ENCODE results near the gene KRT26. TPM values are rescaled to one million over a fixed set of nuclear protein-coding genes. Genes with fewer than 3 reads are reported as not detected.

Gene KRT26
- total RNA-seq, 4 donors from 2014 or later: not detected

DNA sequence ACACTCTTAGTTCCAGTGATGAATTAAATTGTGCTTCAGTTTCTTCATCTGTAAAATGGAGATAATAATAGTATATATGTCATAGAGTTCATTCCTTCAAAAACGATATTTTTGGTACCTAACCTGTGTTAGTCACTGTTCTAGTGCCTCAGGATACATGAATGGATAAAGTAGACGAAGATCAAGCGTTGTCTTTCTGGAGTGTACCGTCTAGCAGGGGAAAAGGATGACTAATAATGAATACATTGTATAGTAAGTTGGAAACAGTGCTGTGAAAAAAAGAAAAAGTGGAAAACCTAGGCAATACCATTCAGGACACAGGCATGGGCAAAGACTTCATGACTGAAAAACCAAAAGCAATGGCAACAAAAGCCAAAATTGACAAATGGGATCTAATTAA is 41.8 kb upstream of the KRT26 start:
- H3K36me3 ChIP-seq: peaks cover 0 to 11% of the 10 kb centered on the region in 2 donors
- H3K27ac ChIP-seq: no peak overlapping the region
- 65 to 90% methylated on average over 4 of the region's 4 CpGs for WGBS, 2 donors (ENCODE audit: low coverage in 1 of 2)
- peaks cover 38% of the 10 kb centered on the region for H3K27me3 ChIP-seq
- ATAC-seq: no peak
- H3K9me3 ChIP-seq: no peaks in the 10 kb centered on the region
- TF ChIP-seq EP300 (IDR thresholded peaks at IDR 0.05): no peak
- H3K4me1 ChIP-seq: peaks cover 0 to 10% (median 4%) of the 10 kb centered on the region in 3 donors
- no peak overlapping the region for H3K4me3 ChIP-seq

DNA sequence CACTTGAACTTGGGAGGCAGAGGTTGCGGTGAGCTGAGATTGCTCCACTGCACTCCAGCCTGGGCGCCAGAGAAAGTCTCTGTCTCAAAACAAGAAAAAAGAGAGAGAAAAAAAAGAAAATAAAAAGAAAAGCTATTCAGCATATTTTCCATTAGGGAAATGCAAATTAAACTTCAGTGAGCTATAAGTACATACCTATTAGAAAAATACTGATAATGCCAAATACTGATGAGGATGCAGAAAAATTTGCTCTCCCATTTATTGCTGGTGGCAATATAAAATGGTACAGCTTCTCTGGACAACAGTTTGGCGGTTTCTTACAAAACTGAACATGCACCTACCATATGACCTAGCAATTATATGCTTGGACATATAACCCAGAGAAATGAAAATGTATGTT is 40.6 kb upstream of the KRT26 start:
- TF ChIP-seq POLR2AphosphoS5 (IDR thresholded peaks at IDR 0.05) (no peak), POLR2A (IDR thresholded peaks at IDR 0.05) (no peak), EP300 (IDR thresholded peaks at IDR 0.05) (no peak), CTCF (IDR thresholded peaks at IDR 0.05) (no peak)
- ATAC-seq: no peak
- WGBS, 2 donors (ENCODE audit: low coverage in 1 of 2): 74 to 100% methylated on average over 1 to 3 of the region's 3 CpGs

GRCh38 chr17:40810494-40810893 is 38.5 kb upstream of the KRT26 start:
- H3K27ac ChIP-seq: no peak overlapping the region
- H3K4me3 ChIP-seq: no peak overlapping the region
- peaks cover 71% of the 10 kb centered on the region for H3K27me3 ChIP-seq
- H3K4me1 ChIP-seq: no peaks in the 10 kb centered on the region
- H3K9me3 ChIP-seq: no peaks in the 10 kb centered on the region
- TF ChIP-seq EP300 (IDR thresholded peaks at IDR 0.05): no peak
- TF ChIP-seq POLR2AphosphoS5 (IDR thresholded peaks at IDR 0.05): no peak
- TF ChIP-seq CTCF (IDR thresholded peaks at IDR 0.05): no peak
- no peak for TF ChIP-seq POLR2A (IDR thresholded peaks at IDR 0.05)
- WGBS, 2 donors (ENCODE audit: low coverage in 1 of 2): 57% methylated on average over 6 of the region's 6 CpGs
- no peaks in the 10 kb centered on the region for H3K36me3 ChIP-seq
- ATAC-seq: no peak

More for the DNA sequence above, 40.6 kb upstream of the KRT26 start:
- H3K9me3 ChIP-seq: no peaks in the 10 kb centered on the region
- H3K4me3 ChIP-seq: no peak overlapping the region
- no peak overlapping the region for H3K27ac ChIP-seq
- peaks cover 0 to 4% (median 0%) of the 10 kb centered on the region in 3 donors for H3K4me1 ChIP-seq
- H3K36me3 ChIP-seq: peaks cover 0 to 8% of the 10 kb centered on the region in 2 donors
- peaks cover 49% of the 10 kb centered on the region for H3K27me3 ChIP-seq

DNA sequence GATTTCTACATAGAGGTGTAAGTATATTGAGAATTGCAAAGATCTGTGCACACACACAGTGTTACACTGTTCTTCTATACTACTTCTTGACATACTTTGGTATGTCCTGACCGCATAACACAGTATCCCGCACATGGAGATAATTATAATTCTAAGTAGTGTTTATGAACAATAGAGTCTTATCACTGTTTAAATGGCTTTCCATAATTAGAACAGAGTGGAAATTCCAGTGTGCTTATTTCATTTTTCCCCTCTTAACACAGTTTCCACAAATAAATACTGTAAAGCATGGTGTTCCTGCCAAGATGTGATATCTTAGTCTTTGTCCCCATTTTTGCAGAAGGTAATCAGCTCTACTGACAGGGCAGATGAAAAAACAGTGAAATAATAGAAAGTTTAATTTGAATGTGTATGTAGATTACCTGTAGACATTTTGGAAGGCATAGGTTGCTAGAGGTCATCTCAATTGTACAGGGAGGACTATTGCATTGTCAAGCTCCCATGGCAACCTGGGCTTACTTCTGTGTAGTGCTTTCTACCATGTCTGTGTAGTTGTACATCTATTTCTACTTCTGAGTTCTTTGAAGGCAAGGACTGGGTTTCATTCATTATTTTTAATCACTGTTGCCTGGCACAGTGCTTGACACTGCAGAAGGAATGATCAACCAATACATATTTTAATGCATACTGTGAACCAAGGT is 37.9 kb upstream of the KRT26 start:
- H3K27me3 ChIP-seq: peaks cover 76% of the 10 kb centered on the region
- TF ChIP-seq CTCF (IDR thresholded peaks at IDR 0.05) (no peak), POLR2AphosphoS5 (IDR thresholded peaks at IDR 0.05) (no peak), POLR2A (IDR thresholded peaks at IDR 0.05) (no peak), EP300 (IDR thresholded peaks at IDR 0.05) (no peak)
- H3K9me3 ChIP-seq: no peaks in the 10 kb centered on the region
- ATAC-seq: no peak
- no peaks in the 10 kb centered on the region for H3K36me3 ChIP-seq
- H3K4me3 ChIP-seq: no peak overlapping the region
- no peak overlapping the region for H3K27ac ChIP-seq
- no peaks in the 10 kb centered on the region for H3K4me1 ChIP-seq
- 29 to 46% methylated on average over 2 of the region's 2 CpGs for WGBS, 2 donors (ENCODE audit: low coverage in 1 of 2)

GRCh38 chr17:40806131-40806530 is 34.1 kb upstream of the KRT26 start:
- Histone ChIP-seq H3K36me3 (no peaks in the 10 kb centered on the region), H3K4me3 (no peak overlapping the region), H3K4me1 (peaks cover 0 to 6% (median 0%) of the 10 kb centered on the region in 3 donors), H3K9me3 (no peaks in the 10 kb centered on the region), H3K27ac (no peak overlapping the region), H3K27me3 (peaks cover 69% of the 10 kb centered on the region)
- WGBS, 2 donors (ENCODE audit: low coverage in 1 of 2): 73 to 75% methylated on average over 2 to 3 of the region's 3 CpGs
- TF ChIP-seq CTCF (IDR thresholded peaks at IDR 0.05) (no peak), POLR2A (IDR thresholded peaks at IDR 0.05) (no peak), EP300 (IDR thresholded peaks at IDR 0.05) (no peak), POLR2AphosphoS5 (IDR thresholded peaks at IDR 0.05) (no peak)
- no peak for ATAC-seq
